Testis (tissue), 2 donors: Measurements from ENCODE around the gene SPATC1L.

Experiments used
- POLR2A ChIP-seq: fragments of 450-650 bp; IDR thresholded peaks from one replicate; pipeline ENCODE4 v1.6.1; 2017; ENCODE audit warnings: antibody characterized with exemption, mild to moderate bottlenecking, moderate library complexity
- TF ChIP-seq, protein P1 (sequence below), 3 experiments: fragments of 450-650 bp in 2 of 3; fragments of 200-600 bp in 1 of 3; sonication (generic) in 1 of 3; IDR thresholded peaks; one replicate each; pipeline ENCODE4 v1.5.1; 2016 to 2019; ENCODE audit warnings: antibody characterized with exemption in 3 of 3, mild to moderate bottlenecking in 2 of 3, moderate library complexity in 1 of 3

DNA sequence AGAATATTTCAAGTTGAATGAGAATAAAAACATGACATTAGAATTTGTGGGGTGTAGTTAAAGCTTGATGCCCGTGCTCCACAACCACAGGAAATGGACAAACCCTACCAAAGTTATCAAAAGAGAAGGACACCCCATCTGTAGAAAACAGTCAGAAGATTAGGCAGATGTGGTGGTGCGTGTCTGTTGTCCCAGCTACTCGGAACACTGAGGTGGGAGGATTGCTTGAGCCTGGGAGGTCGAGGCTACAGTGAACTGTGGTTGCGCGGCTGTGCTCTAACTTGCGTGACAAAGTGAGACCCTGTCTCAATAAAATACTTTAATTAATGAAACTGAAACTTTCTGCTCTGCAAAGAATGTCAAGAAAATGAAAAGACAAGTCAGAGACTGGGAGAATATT, 1.5 kb upstream of the SPATC1L start:
- TF ChIP-seq, protein P1, sequence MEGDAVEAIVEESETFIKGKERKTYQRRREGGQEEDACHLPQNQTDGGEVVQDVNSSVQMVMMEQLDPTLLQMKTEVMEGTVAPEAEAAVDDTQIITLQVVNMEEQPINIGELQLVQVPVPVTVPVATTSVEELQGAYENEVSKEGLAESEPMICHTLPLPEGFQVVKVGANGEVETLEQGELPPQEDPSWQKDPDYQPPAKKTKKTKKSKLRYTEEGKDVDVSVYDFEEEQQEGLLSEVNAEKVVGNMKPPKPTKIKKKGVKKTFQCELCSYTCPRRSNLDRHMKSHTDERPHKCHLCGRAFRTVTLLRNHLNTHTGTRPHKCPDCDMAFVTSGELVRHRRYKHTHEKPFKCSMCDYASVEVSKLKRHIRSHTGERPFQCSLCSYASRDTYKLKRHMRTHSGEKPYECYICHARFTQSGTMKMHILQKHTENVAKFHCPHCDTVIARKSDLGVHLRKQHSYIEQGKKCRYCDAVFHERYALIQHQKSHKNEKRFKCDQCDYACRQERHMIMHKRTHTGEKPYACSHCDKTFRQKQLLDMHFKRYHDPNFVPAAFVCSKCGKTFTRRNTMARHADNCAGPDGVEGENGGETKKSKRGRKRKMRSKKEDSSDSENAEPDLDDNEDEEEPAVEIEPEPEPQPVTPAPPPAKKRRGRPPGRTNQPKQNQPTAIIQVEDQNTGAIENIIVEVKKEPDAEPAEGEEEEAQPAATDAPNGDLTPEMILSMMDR (IDR thresholded peaks at IDR 0.05): no peak
- TF ChIP-seq POLR2A: no peak
